ENCODE measurements around the gene CFAP74.

GRCh38 chr1:1920608-1921458 lies 82.8 kb downstream of the CFAP74 start:
- TF ChIP-seq CTCF (IDR thresholded peaks at IDR 0.05) (no peak), POLR2A (IDR thresholded peaks at IDR 0.05) (no peak), POLR2AphosphoS5 (IDR thresholded peaks at IDR 0.05) (no peak)
